GM15510 (cell line): ENCODE data around the gene GAS2.

Experiments used
- POLR2A ChIP-seq: IDR thresholded peaks from 3 replicates; pipeline ENCODE4 v1.6.1; 2011; ENCODE audit warnings: borderline replicate concordance; ENCODE audit not compliant: insufficient read length; ENCODE audit errors: extremely low read depth

The GAS2 gene

DNA sequence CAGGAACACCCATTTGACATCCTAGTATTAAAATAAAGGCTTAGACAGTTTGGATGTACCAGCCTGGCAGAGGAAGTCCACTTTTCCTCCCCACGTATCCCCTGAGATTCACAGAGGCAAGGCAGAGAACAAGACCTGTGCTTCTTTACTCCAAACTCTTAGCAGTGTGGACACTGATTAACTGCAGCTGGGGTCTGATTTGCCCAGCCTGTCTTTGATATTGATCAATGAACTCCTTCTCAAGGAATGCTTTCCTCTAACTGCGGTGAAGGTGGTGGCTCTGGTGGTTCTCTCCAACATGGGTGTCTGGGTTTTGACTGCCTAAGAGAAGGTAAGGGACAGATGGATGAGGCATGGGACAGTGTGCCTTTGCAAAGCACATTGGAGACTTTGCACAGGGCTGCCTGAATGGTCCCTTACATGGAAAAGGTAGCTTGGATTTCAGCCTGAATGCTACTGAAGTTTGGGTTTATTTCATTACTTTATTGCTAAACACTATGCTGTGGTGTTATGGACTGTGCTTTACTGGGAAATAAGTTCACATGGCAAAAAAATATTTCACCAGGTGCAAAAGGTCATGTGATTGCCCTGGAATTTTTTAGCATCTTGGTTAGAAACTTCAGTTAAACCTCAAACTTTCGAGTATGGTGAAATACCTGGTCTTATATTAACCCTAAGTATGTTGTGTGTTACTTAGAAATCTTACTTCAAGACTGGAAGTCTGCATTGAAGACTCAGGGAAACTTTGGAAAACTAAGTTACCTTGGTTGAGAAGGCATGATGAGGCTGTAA, 1.8 kb downstream of the GAS2 start:
- TF ChIP-seq POLR2A: no peak

DNA sequence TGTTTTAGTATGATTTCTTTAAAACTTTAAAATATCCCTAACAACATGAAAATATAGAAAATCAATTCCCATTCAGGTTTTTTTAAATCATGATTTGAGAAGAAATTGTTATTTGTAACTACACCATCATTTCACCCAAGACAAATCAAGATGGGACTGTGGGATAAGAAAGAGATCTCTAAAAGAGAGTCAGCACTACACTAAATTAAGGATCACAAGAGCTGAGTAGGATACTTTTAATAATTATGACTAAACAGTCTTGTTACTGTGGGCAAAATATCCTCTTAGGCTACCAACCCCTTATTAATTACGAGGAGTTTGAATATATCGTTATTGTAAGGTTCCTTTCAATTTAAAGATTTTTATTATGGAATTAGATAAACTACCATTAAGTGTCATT, 3.0 kb downstream of the GAS2 start:
- TF ChIP-seq POLR2A: no peak

GRCh38 chr11:22670830-22671229, 4.4 kb downstream of the GAS2 start:
- no peak for TF ChIP-seq POLR2A

DNA sequence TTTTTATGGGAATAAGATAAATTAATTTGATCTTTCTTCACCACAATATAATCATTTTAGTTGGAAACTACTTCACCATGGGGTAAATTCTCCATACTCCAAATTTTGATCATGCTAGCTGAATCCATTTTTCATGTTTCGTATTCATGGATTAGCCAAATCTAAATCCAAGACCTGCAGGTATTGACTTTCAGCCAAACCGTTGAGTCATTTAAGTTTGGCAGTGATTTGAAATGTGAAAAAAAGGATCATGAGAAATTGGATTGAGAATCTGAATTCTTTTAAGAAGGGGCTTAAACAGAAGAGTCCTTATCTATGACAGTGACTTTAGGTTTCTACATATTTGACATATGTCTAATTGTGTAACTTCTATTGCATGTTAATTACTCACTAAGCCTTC, 5.3 kb downstream of the GAS2 start:
- no peak for TF ChIP-seq POLR2A

DNA sequence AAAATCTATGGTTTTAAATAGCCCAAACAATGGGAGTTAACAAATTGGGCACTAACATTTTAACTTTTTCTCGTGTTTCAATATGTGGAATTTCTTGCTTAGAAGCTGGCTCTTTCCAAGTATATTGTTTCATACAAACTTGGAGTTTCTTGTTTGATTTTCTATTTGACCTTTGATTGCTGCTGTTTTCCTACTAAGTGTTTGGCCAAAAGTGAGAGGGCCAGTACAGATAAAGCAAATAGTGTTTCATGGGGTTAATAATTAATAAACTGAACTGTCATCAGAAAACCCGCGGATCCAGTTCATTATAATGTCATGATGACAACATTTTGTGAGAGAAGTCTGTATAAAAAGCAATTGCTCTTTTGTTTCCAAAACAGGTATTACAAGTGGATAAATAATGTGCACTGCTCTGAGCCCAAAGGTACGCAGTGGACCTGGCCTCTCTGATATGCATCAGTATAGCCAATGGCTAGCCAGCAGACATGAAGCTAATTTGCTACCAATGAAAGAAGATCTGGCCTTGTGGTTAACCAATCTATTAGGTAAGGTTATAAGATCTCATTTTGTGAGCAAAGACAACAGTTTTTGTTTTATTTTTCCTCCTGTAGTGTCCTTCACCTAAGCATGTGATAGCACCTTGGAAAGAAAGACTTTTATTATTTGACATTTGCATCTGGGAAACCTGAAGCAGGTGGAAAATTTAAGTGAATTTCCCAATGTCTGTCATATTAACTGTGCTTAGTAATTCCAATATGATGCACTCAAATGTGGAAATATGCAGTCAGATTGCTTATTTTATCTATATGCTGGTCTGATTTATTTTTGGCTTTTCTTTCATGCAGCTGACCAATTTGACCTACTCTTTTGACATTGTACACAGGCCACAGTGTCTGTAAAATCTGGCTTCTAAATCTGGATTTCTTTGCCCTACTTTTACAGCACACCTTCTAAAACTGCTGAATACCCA, 8.3 kb downstream of the GAS2 start:
- TF ChIP-seq POLR2A: no peak

DNA sequence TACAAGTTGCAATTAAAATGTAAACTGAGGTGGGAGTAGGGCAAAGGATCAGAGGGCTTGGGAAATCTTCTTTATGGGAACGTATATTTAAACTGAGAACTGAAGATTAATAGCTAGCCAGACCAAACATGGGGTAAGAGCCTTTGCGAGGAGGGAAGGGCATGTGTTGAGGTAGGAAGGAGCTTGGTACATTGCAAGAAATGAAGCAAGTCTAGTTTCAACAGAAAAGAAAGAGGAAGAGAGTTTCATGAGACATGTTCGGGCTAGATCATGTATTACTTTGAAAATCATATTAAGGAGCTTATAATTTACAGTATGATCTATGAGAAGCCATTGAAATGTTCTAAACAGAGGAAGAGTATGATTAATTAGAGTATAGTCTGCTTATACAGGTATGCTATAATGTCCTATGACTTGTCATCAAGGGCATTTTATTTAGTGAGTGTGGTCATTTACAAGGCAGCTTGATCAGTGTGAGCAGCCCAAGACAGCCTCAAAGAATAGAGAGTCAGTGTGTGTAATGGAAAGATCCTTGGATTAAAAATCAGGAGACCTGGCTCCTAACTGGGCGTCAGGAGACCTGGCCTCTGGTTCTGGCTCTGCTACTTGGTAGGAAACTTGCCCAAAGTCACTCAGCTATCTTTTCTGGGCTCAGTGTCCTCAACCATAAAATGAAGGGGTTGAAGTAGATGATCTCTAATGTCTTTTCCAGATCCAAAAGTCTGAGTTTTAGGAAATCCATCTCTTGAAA, 10.9 kb downstream of the GAS2 start:
- no peak for TF ChIP-seq POLR2A

GRCh38 chr11:22680628-22681027, 14.2 kb downstream of the GAS2 start:
- no peak for TF ChIP-seq POLR2A

DNA sequence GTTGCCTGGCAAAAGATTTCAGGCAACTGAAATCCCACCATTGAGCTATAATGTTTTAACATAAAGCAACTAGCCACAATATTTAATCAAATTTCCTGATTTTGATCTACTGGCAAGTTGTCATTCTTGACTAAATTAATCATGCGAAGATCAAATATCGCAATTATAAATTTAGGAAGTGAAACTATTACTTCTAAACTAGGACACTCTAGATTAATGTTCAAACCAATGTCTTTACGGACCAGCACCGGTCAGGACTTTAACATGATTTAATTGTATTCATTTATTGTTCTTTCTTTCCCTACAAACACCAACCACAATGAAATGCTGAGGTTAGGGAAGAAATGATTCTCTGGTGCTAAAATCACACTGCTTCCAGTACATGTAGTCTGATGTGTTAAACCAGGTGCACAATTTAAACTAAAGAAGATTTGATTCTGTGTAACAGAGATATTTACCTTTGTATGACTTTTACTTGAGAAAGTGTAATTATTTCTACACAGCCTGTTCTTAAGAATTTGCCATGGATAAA, 14.9 kb downstream of the GAS2 start:
- no peak for TF ChIP-seq POLR2A

DNA sequence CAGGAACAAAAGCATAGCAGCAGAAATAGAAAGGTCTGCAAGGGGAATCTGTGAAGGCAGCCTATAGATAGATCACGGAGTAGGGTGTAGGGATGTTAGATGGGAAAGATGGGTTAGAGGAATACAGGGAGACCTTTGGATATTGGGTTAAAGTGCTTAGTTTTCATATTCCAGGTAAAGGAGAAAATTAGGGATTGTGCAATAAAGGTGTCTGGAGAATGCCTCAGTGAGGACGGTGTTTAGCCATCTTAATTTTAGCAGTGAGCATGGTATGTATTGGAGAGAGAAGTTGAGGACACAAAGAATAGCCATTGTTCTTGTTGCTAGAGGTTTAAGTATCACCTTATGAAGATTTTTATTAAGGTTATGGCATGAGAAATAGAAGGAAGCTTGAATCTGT, 17.7 kb downstream of the GAS2 start:
- TF ChIP-seq POLR2A: no peak

GRCh38 chr11:22685111-22685510, 18.7 kb downstream of the GAS2 start:
- no peak for TF ChIP-seq POLR2A

- no peak for TF ChIP-seq POLR2A
These were observed 22.5 kb downstream of the GAS2 start for GRCh38 chr11:22688914-22689313.

- no peak for TF ChIP-seq POLR2A
These were observed 23.8 kb downstream of the GAS2 start for GRCh38 chr11:22690257-22690656.

GRCh38 chr11:22690871-22691270, 24.5 kb downstream of the GAS2 start:
- TF ChIP-seq POLR2A: no peak

GRCh38 chr11:22699388-22699787, 33.0 kb downstream of the GAS2 start:
- no peak for TF ChIP-seq POLR2A

GRCh38 chr11:22702031-22702430, 35.6 kb downstream of the GAS2 start:
- no peak for TF ChIP-seq POLR2A
